ENCODE results near the gene C8G. TPM values are rescaled to one million over a fixed set of nuclear protein-coding genes. Genes with fewer than 3 reads are reported as not detected.

Gene C8G
- polyA plus RNA-seq, 1 donor, result 0.90 TPM

DNA sequence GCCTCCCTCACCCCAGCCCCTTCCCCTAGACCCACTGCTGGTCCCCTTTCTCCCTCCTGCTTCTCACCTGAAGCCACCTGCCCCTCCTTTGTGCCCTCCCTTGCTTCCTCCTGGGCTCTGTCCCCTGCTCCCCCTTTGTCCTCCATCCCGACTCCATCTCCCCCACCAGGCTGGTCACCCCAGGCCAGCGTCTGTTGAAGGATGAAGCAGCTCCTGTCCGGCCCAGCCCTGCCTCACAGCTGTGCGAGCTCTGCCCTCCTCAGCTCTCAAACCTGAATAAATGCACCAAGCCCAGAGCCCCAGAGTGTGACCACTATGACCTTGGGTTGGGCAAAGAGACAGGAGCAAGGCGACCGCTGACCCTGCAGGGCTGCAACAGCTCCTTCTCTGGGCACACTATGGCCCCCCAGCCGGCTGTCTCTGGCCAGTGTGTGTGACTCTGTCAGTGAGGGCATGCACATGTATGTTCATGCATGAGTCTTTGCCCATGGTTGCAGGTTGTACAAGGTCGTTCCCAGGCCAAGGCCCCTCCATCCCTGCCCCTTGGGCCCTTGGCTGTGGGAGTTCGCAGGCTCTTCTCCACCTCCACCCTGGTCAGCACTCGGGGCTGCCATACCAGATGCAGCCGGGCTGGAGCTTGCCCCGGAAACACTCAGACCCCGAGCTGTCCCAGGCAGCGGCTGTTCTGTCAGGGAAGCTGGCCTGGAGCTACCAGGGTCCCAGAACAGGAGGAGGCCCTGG lies 10.3 kb downstream of the C8G start:
- no peak for DNase-seq

DNA sequence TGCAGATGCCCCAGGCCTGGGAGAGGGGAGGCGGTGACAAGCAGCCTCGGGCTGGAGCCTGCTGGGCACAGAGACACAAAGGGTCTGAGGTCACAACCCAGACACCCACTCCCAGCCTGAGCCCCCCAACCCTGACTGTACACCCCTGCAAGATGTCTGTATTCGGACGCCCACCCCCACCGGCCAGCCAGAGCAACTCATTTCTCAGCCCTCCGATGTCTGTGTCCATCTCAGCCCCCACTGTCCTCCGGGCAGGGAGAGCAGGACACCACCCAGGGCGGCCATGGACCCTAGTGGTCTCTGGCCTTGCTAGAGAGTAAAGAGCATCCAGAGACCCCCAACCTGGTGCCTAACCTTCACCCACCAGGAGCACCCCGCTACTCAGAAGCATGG lies 10.9 kb downstream of the C8G start:
- DNase-seq, result no peak

DNA sequence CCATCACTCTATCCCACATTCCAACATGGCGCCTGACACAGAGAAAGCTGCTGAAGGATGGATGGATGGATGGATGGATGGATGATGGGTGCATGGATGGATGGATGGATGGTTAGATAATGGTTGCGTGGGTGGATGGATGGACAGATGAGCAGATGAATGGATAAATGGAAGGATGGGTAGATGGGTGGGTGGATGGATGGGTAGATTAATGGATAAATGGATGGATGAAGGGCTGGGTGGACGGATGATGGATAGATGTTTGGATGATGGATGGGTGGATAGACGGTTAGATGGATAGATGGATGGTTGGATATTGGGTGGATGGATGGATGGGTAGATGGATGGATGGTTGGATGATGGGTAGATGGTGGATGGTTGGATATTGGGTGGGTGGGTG lies 11.6 kb downstream of the C8G start:
- no peak for DNase-seq

DNA sequence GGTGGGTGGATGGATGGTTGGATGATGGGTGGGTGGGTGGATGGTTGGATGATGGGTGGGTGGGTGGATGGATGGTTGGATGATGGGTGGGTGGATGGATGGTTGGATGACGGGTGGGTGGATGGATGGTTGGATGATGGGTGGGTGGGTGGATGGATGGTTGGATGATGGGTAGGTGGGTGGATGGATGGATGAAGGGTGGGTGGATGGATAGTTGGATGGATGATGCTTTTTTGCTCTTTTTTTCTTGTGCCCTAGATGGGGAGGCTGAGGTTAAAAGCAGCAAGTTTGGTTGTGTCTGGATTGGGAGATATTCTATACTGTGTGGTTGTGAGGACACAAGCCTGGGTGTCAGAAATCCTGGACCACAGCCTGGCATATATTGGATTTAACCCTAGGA lies 12.4 kb downstream of the C8G start:
- DNase-seq, result no peak

DNA sequence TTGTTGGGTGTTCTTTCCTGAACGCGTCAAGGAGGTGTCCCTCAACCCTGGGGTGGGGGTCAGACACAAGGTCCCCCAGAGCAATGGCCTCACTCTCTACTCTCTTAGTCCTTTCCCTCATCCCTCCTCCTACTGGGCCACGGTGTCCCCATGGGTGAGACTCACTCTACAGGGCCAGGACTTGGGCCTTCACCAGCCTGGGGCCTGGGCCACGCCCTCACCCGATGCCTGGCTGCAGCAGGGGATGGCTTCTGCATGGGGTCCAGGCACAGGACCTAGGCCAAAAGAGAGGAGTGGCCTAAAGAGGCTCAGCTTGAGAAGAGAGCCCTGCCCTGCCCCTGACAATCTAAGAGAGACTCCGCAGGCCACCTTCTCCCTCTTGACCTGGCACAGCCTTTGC lies 12.9 kb downstream of the C8G start:
- DNase-seq, result no peak

DNA sequence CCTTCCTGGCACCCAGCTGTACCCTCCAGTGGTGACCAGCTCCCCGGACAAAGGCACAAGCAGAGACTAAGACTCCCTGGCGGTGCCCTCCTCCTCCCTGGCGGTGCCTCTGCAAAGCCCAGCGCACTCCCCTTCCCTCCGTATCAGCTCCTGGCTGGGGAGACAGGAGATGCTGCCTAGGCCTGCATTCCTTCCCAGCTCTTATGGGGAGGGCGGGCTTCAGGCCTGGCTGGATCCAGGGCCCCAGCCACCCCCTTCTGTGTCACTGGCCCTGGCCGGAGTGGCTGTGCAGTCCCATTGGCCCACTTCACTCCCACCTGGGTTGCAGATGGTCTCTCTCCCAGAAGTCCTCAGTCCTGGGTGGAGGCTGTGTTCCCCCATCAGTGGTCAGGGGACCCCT lies 13.4 kb downstream of the C8G start:
- DNase-seq, result no peak

DNA sequence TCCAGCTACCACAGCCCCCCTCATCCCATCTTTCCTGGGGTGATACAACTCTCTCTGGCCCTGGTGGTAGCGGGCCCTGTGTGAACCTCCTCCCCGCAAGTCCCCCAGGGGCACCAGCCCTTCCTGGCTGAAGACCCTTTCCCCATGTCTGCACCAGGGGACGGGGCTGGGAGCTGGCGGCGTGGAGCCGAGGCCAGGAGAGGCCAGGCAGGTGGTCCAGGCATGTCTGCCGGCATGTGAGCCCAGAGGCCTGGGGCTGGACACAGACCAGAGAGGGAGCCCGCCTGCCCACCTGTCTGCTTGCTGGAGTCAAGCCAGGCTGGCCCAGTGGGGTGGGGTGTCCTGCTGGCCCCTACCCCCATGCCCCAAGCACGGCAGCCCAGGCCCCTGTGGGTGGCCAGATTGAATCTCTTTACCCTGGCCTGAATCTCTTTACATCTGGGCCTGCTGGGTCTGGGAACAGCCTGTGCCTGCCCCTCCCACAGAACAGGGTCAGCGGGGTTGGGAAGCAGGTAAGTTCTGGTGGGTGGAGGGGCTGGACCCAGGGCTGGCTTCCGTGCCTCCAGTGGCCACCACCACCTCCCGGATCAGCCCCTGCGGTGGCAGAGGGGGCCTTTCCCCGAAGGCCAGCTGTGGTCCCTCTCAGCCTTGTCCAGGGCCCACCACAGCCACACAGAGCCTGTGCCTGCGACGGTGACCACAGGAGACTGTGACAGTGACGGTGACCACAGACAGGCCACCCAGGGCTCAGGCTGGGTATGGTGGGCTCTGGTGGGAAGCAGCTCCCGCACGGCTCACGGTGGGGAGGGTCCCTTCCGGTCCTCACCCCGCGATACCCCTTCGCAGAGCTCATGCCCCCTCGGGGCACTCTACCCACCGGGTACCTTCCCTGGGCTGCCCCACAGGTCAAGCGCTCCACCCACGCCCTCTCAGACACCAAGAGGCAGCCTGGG lies 14.1 kb downstream of the C8G start:
- no peak for DNase-seq

DNA sequence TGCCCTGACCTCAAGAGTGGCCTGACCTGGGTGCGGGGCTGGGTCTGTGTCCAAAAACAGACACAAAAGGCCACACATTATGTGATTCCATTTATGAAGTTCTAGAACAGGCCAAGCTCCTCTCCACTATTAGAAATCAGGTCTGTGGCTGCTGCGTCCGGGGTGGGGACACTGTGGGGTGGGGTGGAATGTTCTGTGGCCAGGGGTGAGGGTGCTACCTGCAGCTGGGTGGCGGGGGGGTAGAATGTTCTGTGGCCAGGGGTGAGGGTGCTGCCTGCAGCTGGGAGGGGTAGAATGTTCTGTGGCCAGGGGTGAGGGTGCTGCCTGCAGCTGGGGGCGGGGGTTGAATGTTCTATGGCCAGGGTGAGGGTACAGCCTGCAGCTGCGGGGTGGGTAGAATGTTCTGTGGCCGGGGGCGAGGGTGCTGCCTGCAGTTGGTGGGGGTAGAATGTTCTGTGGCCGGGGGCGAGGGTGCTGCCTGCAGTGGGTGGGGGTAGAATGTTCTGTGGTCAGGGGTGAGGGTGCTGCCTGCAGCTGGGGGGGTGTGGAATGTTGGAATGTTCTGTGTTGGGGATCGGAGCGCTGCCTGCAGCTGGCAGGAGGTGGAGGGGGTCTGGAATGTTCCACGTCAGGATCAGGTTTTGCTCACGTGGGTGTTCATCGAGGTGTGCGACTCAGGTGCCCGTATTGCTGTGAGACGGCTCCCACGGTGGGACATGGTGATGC lies 15.3 kb downstream of the C8G start:
- DNase-seq, result no peak

DNA sequence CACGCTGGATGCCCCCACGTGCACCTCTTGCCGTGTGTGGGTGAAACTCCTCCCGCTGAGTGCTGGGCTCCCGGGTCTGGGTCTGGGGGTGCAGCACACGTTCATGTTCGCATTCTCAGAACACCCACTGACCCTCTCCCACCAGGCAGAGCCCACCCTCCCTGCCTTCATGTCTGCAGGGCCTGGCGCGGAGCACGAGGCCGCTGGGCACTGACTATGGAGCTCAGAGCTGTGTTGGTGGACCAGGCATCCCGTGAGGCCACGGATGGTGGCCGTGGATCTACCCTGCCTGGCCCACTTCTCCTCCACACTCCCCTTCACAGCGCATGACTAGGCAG lies 15.9 kb downstream of the C8G start:
- no peak for DNase-seq

DNA sequence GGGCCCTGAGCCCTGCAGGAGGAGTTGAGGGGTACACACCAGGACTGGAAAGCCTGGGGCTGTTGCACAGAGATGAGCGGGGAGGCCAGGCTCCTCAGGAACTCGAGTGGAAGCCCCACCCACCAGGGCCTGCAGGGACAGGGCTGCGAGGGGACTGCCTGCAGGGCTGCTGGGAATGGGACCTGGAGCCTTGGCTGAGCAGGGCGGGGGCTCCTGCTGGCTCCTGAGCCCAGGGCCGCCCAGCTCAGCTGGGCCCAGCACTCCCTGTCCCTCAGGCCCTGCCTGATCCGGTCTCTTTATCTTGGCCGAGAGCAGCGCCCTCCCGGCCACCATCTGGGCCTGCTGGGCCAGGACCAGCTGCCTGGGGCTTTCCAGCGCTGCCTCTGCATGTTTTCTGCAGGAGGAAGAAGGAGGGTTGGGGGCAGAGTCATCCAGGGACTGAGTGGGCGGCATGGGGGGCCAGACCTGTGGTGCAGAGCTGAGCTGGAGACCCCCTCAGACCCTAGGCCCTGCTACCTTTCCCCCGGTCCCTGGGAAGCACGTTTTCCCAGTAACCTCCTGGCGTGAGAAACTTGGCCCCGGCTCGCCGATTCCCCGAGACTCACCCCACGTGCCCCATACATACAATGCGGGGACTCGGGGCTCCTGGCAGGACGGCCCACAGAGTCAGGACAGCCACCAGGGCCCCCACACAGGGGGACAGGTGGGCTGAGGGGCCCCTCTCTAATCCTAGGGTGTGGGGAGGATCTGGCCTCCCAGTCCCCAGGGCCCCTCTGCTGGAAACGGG lies 16.4 kb downstream of the C8G start:
- no peak for DNase-seq

DNA sequence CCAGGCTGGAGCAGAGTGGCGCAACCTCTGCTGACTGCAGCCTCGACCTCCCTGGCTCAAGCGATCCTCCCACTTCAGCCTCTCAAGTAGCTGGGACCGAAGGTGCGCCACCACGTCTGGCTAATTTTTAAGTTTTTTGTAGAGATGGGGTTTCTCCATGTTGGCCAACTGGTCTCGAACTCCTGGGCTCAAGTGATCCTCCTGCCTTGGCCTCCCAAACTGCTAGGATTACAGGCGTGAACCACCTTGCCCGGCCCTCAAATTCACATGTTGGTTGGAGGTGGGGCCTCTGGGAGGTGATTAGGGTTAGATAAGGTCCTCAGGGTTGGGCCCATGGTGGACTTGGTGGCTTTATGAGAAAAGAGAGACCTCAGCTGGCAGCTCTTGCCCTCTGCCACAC lies 17.1 kb downstream of the C8G start:
- no peak for DNase-seq

DNA sequence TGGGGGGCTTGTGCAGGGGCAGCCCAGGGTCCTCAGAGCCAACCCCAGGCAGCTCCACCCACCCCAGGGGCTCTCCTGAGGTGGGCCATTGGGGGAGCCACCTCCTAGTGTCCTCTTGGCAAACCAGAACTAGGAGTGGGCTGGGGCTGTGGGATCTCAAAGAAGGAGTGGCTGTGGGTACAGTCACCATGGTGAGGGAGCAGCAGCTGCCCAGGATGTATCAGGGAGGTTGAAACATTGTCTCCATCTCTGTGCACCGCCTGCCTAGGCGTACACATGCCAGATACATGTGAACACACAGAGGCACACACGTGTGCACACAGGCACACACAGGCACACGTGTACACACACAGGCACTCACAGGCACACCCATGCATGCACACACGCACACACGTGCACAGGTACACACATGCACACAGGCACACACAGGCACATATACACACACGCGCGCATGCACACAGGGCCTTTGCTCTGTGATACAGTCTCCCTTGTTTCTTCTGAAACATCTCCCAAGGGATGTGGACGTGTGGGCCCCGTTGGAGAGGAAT lies 17.7 kb downstream of the C8G start:
- DNase-seq, result no peak

DNA sequence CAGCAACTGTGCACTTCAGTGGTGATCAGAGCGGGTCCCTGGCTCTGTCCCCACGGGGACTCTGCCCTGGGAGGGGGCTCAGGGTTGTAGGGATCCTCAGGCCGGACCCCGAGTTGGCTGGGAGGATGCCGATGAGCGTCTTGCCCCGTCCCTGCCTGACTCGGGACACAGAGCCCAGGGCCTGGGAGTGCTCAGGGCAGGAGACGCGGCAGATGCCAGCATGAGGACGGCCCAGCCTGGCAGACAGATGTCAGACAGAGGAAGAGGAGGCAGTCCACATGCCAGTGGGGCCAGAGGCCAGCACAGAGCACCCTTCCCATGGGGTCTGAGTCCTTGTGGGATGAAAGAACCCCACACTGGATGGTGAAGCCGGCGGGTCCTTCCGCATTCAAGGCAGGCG lies 18.3 kb downstream of the C8G start:
- DNase-seq, result no peak

DNA sequence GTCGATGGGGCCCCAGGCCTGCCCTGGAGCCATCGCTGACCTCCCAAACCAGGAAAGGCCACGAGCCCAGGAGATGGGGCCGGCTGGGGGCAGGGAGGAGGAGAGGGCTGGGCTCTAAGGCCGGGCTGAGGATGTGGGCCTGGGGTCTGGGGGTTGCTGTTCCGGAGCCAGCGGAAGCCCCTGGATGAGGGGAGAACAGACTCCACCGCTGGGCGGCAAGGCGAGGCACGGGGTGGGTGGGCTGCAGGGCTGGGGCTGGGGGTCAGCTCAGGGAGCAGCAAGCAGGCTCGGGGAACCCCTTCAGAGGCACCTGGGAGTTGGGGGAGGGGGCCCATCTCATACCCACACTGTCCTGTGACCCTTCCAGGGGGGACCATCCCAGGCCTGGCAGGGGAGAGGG lies 18.7 kb downstream of the C8G start:
- no peak for DNase-seq

DNA sequence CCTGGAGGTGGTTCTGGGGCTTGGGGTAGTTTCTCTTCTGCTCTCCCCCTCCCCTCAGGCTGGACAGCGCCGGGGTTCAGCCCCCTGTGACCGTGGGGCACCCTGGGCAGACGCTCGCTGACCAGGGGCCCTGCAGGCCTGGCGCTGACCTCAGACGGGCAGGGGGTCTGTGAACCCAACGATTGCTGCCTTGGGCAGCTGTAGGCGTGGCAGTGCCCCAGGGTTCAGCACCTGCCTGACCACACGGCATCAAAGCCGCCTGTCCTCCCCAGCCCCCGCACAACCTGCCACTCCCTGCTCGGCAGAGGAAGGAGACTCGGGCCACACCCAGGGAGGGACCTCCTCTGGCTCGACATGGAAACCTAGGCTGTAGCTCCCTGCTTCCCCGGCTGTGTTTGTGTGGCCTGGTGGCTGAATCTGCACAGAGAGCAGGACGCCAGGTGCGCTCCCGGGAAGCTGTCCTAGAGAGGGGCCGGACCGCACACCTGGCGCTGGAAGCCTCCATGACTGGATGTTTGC lies 19.2 kb downstream of the C8G start:
- no peak for DNase-seq

DNA sequence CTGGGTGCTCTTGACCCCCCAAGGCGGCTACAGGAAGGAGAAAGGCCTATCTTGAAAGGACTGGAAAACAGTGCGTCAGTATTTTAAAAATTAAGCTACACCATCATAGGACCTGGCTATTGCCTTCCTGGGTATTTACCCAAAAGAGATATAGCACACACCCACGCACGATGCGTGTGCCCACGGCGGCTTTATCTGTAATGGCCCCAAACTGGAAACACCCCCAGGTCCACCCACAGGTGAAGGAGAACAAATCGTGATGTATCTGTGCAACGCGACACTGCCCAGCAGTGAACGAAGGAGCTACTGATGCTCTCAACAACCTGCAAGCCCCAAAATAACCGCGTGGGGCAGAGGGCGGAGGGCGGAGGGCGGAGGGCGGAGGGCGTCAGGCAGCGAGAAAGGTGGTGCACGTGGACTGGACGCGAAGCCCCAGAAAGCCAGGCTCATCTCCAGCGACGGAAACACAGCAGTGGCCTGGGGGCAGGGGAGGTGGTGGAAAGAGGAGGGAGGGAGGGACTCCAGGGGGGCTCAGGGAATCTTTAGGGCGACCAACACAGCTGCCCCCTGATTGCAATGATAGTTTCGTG lies 19.9 kb downstream of the C8G start:
- no peak for DNase-seq

DNA sequence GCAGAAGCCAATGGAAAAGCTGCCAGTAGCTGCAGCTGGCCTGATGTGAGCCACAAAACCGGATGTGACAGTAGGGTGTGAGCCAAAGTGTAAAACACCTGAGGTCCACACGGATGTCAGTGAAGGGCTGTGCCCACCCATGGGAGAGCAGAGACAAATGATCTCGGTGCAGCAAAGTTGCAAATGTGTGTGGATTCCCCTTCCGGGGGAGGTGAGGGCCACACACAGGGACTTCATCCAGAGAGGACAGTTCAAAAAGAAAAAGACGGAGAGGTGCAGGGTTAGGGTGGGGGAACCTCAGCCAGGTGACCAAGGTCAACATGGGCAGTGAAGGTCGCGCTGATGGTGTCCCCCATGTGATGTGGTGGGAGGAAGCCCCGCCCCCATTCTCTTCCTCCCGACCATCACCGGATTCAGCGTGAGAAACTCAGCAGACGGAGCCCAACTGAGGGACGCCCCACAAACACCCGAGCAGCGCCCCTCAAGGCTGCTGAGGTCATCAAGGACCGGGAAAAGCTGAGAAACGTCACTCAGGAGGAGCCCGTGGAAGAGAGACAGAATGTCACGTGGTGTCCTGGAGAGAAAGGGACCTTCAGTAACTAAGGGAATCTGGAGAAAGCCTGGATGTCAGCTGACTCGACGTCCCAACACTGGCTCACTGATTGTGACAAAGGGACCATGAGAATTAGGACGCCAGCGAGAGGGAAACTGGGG lies 20.9 kb downstream of the C8G start:
- no peak for DNase-seq

DNA sequence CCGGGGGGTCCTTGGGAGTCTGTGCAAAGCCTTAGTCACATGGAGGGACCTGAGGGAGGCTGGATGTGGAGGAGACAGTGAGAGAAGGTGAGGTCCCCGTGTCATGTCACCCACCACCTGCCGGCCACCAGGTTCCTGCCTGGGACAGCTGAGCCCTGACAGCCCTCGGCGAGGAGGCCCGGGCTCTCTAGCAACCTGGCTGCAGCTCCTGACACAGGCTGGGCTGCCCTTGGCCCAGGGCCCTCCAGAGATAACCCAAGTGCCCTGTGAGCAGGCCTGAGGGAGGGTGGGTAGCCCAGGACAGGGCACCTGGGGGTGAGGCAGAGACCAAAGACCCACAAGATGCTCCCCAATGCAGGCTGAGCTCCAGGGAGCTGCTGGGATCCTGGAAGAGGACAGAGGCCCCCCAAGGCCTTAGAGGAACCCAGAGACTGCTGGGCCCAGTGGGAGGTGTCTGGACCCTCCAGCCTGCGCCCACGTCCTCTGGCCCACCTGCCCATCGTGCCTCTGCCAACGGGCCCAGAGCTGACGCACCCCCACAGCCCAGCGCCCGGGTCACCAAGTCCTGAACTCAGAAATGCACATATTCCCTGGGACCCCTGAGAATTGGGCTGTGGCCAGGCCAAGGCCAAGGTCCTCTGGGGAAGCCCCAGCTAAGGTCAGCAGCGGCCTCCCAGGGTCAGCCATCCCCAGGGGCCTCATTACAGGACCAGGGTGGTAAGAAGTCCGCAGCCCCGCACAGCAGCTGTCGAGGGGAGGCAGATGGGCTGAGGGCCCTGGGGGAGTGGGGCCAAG lies 23.5 kb downstream of the C8G start:
- no peak for DNase-seq

DNA sequence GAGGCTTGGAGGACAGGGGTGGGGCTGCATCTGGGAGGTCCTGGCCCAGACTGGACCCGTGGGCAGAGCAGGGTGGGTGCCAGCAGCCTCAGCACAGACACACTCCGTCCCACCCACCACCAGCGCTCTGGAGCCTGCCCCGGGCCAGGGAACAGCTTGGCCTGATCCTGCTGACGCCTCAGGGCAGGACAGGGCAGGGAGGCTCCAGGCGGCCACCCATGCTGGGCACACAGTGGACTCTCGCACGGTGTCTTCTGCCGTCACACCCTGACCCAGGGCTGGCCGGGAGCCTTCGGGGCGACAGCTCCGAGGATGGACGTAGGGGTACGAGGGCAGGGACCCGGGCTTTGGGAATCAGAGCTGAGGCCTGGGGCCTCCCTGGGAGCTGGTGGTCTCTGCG lies 24.1 kb downstream of the C8G start:
- DNase-seq, result no peak

DNA sequence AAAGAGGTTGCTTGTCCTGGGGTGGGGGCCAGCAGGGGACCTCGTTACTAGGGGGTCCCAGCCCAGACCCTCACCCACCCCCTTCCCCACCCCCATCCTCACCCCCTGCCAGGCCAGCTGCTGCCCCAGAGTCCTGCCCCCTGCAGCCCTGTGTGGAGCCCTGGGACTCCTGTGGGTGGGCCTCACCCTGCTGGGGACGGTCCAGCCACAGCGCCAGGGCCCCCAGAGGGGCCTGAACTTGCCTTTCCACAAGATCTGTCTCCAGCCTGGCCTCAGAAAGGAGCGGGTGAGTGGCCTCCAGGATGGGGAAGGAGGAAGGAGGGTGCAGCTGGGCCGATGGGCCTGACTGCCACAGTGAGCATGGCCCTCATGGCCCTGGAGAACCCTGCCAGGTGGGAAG lies 24.7 kb downstream of the C8G start:
- no peak for DNase-seq
